Activated CD4-positive, alpha-beta T cell treated with anti-CD3 and anti-CD28 coated beads, Interleukin-2, amount 10 ng/mL, durations not matched to agents 7 days and 5 days (primary cell): ENCODE data around the gene GJD4. TPM values are rescaled to one million over a fixed set of nuclear protein-coding genes. Genes with fewer than 3 reads are reported as not detected.

Experiments
- CTCF ChIA-PET: fragments of 350-600 bp; sonication (Branson Sonifier 250); formaldehyde crosslinking; loops from one replicate; lab custom pipeline; 2021; ENCODE audit warnings: antibody characterized with exemption; lab: Charles Lee
- POLR2A ChIA-PET: fragments of 350-600 bp; sonication (Branson Sonifier 250); formaldehyde crosslinking; loops from one replicate; lab custom pipeline; 2021; ENCODE audit warnings: antibody characterized with exemption; lab: Charles Lee
- DNase-seq: peaks from one replicate; pipeline ENCODE4 v3.0.0-alpha.2; 2020
- H3K27ac Mint-ChIP-seq: one replicate; pipeline ENCODE4 v1.8.0; 2021; ENCODE audit warnings: mild to moderate bottlenecking, moderate library complexity, mixed read lengths
- H3K27me3 Mint-ChIP-seq: one replicate; pipeline ENCODE4 v1.8.0; 2021; ENCODE audit warnings: mixed read lengths
- H3K36me3 Mint-ChIP-seq: one replicate; pipeline ENCODE4 v1.8.0; 2021; ENCODE audit warnings: low read depth, mixed read lengths
- H3K4me1 Mint-ChIP-seq: one replicate; pipeline ENCODE4 v1.8.0; 2021; ENCODE audit warnings: mixed read lengths
- H3K4me3 Mint-ChIP-seq: one replicate; pipeline ENCODE4 v1.8.0; 2021; ENCODE audit warnings: mild to moderate bottlenecking, moderate library complexity, mixed read lengths
- H3K9me3 Mint-ChIP-seq: one replicate; pipeline ENCODE4 v1.8.0; 2021; ENCODE audit warnings: mixed read lengths
- total RNA-seq, 2 experiments: library from RNA; stranded (reverse); gene quantifications; one replicate each; pipeline ENCODE4 v1.2.3, GENCODE V29; 2021

Gene GJD4, protein sequence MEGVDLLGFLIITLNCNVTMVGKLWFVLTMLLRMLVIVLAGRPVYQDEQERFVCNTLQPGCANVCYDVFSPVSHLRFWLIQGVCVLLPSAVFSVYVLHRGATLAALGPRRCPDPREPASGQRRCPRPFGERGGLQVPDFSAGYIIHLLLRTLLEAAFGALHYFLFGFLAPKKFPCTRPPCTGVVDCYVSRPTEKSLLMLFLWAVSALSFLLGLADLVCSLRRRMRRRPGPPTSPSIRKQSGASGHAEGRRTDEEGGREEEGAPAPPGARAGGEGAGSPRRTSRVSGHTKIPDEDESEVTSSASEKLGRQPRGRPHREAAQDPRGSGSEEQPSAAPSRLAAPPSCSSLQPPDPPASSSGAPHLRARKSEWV
- total RNA-seq: not detected

DNA sequence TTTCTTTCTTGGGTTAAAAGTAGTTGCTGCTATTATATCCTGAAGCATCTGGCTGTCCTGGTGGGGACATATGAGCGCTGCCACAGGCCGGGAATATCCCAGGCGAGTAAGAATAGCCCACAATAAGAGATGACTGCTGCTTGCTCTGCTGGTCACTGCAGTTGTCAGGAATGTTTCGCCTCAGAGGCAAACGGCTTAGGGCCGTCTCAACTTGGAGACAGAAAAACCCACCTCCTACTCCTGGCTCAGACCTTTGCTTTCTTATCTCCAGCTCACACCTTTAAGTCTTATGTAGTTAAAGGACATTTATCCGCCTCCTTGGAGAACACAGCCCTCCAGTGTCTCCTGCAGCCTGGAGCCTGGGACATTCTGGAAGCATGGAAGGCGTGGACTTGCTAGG is at the start of gene GJD4:
Gene GJD4, plus strand, starts transcription at position 151 of the 400 bp plus-strand sequence. Its CDS starts 227 bp downstream, at position 378.
- Mint-ChIP-seq H3K4me1 (peaks cover 6% of the 10 kb centered on the region), H3K4me3 (no peak within 1 kb of the TSS), H3K27ac (no peak within 1 kb of the TSS), H3K36me3 (no peaks in the 10 kb centered on the region), H3K9me3 (peaks cover 2% of the 10 kb centered on the region), H3K27me3 (peaks cover 38% of the 10 kb centered on the region)
- ChIA-PET POLR2A (no interaction called here), CTCF (no interaction called here)
- no peak for DNase-seq

DNA sequence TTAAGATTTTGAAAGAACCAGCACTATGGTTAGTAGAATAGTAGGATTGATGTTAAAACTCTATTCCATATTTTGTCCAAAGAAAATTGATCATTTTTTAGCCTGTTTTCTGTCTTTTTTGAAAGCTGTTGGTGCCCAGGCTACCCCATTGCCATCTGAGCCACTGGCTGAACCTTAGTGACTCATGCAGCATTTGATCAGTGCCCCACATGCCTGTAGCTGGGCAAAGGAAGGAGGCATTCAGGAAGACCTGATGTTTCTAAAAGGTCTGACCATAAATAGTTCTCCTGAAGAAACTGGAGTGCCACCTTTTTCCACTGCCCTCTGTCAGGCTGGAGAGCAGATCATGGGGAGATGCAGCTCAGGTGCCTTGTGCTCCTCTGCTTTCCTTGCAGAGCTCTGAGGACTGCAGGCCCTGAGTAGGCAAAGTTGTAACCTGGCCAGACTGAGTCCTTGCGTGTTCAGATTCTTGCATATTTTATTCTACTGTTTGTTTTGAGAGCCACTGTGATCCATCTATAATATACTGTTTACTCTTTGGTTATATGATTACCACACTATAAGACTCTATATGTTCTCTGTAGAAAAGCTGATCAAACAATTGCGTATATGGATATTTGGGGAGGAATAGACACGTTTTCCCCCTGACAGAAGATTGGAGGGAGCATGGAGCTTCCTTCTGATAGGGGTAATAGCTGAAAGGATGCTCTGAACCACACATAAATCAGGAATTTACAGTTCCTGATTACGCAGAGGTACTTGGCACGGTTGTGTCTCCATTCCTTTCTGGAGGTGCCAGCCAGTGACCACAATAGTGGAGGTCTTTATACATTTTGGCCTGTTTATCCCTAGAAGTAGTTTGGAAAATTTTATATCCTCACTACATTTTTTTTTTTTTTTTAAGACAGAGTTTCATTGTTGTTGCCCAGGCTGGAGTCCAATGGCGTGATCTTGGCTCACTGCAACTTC is 48.9 kb upstream of the GJD4 start:
- H3K36me3 Mint-ChIP-seq: peaks cover 9% of the 10 kb centered on the region
- H3K27me3 Mint-ChIP-seq: no peaks in the 10 kb centered on the region
- no peak overlapping the region for H3K4me3 Mint-ChIP-seq
- no peak for DNase-seq
- no peak overlapping the region for H3K27ac Mint-ChIP-seq
- no peaks in the 10 kb centered on the region for H3K4me1 Mint-ChIP-seq
- H3K9me3 Mint-ChIP-seq: no peaks in the 10 kb centered on the region
- CTCF ChIA-PET: interaction anchor here (1.5 kb wide), 1 partner anchor 13 kb away, joined by 5 read pairs; no protein-coding TSS in a partner anchor
- POLR2A ChIA-PET: no interaction called here

DNA sequence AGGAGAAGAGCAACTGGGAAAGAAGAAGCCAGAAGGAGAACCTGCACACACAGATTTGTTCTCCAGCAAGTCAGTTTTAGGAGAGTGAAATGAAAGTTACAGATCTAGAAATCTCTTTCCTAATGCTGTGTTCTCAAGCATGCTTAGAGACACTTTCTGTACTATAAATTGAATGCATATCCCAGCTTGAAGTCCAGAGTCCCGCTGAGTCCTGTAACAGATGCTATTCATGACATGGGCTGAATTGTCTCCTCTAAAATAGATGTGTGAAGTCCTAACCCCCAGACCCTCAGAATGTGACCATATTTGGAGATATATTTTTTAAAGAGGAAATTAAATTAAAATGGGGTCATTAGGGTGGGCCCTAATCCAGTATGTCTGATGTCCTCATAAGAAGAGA is 46.9 kb upstream of the GJD4 start:
- Mint-ChIP-seq H3K27me3 (no peaks in the 10 kb centered on the region), H3K27ac (no peak overlapping the region), H3K4me1 (peaks cover 2% of the 10 kb centered on the region), H3K36me3 (peaks cover 13% of the 10 kb centered on the region), H3K4me3 (no peak overlapping the region), H3K9me3 (no peaks in the 10 kb centered on the region)
- POLR2A ChIA-PET: no interaction called here
- no peak for DNase-seq
- CTCF ChIA-PET: no interaction called here

DNA sequence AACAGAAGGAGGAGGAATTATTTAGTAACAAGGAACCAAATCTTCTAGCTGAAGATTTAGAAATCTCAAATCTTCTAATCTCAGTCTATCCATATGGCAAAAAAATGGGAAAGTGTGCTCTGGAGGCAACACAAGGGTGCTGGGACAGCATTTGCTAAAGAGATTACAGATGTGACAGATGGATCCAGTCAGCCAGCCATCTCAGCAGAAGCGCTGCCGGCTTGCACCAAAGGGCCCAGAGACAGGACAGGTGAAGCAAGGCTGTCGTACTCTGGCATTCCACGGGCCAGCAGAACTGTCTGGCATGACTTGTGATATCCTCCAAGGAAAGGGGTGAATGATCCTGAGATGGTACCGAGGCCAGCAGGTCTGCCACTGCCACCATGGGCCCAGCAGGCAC is 45.7 kb upstream of the GJD4 start:
- no peaks in the 10 kb centered on the region for H3K27me3 Mint-ChIP-seq
- peaks cover 6% of the 10 kb centered on the region for H3K4me1 Mint-ChIP-seq
- peaks cover 15% of the 10 kb centered on the region for H3K36me3 Mint-ChIP-seq
- no peaks in the 10 kb centered on the region for H3K9me3 Mint-ChIP-seq
- CTCF ChIA-PET: no interaction called here
- DNase-seq: no peak
- POLR2A ChIA-PET: no interaction called here
- H3K4me3 Mint-ChIP-seq: no peak overlapping the region
- H3K27ac Mint-ChIP-seq: no peak overlapping the region

DNA sequence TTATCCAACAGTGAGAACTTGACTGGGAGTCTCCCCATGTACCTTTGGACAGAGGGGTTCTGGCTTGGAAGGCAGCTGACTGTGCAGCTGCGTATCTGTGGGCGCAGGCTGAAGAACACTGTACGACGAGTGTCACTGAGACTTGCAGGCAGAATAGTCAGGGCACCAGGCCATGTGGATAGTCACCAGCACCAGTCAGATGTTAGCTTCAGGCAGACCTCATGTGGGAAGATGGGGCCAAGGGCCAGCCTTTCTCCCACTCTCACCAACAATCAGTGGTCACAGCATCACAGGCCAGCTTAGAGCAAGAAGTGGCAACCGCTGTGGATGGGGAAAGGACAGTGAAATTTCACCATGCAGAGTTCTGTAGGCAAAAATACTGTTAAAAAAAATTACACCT is 43.4 kb upstream of the GJD4 start:
- Mint-ChIP-seq H3K27ac (peak overlapping the region; percentile 41), H3K4me1 (peaks cover 11% of the 10 kb centered on the region), H3K4me3 (no peak overlapping the region), H3K9me3 (no peaks in the 10 kb centered on the region), H3K36me3 (peaks cover 13% of the 10 kb centered on the region), H3K27me3 (no peaks in the 10 kb centered on the region)
- DNase-seq: no peak
- POLR2A ChIA-PET: no interaction called here
- CTCF ChIA-PET: interaction anchor here (0.6 to 1.2 kb wide), 2 partner anchors 8 to 321 kb away, joined by 3 read pairs; no protein-coding TSS in a partner anchor

DNA sequence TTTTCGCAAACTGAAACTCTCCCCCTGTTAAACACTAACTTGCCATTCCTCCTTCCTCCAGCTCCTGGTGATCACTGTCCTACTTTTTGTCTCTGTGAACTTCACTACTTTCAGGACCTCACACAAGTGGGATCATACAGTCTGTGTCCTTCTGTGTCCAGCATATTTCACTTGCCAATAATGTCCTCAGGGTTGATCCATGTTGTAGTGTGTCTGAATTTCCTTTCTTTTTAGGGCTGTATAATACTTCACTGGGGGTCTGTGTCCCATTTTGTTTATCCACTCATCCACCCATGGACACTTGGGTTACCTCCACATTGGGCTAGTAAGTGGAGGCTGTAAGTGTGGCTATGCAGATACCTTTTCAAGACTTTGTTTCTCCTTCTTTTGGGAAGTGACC is 42.7 kb upstream of the GJD4 start:
- Mint-ChIP-seq H3K27ac (no peak overlapping the region), H3K36me3 (peaks cover 11% of the 10 kb centered on the region), H3K4me3 (no peak overlapping the region), H3K9me3 (no peaks in the 10 kb centered on the region), H3K27me3 (no peaks in the 10 kb centered on the region), H3K4me1 (peaks cover 11% of the 10 kb centered on the region)
- POLR2A ChIA-PET: no interaction called here
- DNase-seq: no peak
- CTCF ChIA-PET: interaction anchor here (1.1 to 1.4 kb wide), 5 partner anchors 9 to 436 kb away, joined by 3 to 7 read pairs (median 3); partner anchors contain the start of gene CREM

DNA sequence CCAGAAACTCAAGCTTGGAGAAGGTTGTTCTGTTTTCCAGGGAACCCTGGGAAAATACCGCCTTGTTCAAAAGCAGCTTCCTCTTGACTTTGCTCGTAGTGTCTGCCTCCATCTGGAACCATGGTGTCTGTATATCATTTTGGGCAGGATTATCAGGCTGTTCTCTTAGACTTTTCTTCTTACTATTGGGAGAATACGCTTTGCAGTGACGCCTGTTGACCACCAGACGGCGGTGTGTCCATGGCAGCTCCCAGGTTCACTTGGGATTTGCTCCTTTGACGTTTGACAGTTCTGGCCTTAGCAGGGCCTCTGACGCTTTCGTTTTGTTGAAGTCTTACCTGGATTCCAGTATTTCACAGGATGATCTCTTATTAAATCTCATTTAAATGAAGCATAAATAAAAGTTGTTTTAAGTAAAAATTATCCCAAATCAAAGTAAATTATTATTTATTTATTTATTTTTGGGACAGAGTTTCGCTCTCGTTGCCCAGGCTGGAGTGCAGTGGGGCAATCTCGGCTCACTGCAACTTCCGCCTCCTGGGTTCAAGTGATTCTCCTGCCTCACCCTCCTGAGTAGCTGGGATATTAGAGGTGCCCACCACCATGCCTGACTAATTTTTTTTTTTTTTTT is 41.8 kb upstream of the GJD4 start:
- ChIA-PET CTCF (interaction anchor here (0.8 to 2.0 kb wide), 8 partner anchors 10 to 437 kb away, joined by 3 to 8 read pairs (median 5); partner anchors contain the start of gene CREM), POLR2A (no interaction called here)
- H3K9me3 Mint-ChIP-seq: no peaks in the 10 kb centered on the region
- H3K4me1 Mint-ChIP-seq: peaks cover 11% of the 10 kb centered on the region
- no peaks in the 10 kb centered on the region for H3K27me3 Mint-ChIP-seq
- peak; percentile 50 for DNase-seq
- H3K36me3 Mint-ChIP-seq: peaks cover 11% of the 10 kb centered on the region
- H3K4me3 Mint-ChIP-seq: no peak overlapping the region
- no peak overlapping the region for H3K27ac Mint-ChIP-seq

DNA sequence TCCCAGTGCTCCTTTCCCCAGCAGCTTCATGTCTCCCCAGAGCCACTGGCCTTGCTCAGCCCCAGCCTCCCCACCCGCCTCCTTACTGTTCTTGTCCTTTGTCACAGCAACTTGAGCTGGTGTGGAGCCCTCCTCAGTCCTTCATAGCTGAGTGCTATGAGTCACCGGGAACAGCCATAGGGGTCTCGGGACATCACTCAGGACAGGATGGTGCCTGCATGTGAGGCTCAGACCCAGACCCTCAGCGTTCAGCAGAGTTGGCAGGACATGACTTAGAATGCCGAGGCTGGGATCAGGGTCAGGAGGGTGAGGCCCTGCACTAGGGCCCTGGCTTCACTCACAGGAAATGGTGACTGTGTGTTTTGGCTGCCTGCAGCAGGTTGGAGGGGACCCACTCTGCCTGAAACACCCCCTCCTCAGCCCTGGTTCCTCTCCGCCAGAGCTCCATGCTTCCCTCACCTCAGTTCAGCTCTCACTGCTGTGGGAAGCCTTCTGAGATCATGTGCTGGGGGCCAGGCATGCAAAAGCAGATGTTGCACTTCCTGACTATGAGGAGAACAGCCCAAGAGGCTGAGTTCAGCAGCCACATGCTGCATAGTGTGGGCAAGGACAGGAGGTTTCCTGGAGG is 40.7 kb upstream of the GJD4 start:
- no peak overlapping the region for H3K4me3 Mint-ChIP-seq
- DNase-seq: no peak
- POLR2A ChIA-PET: interaction anchor here (0.5 kb wide), 1 partner anchor 7 kb away, joined by 9 read pairs; no protein-coding TSS in a partner anchor
- CTCF ChIA-PET: interaction anchor here (1.2 to 2.0 kb wide), 3 partner anchors 9 to 244 kb away, joined by 3 to 8 read pairs (median 5); no protein-coding TSS in a partner anchor
- H3K4me1 Mint-ChIP-seq: peaks cover 11% of the 10 kb centered on the region
- peaks cover 15% of the 10 kb centered on the region for H3K36me3 Mint-ChIP-seq
- H3K27ac Mint-ChIP-seq: peak overlapping the region; percentile 57
- no peaks in the 10 kb centered on the region for H3K27me3 Mint-ChIP-seq
- no peaks in the 10 kb centered on the region for H3K9me3 Mint-ChIP-seq

DNA sequence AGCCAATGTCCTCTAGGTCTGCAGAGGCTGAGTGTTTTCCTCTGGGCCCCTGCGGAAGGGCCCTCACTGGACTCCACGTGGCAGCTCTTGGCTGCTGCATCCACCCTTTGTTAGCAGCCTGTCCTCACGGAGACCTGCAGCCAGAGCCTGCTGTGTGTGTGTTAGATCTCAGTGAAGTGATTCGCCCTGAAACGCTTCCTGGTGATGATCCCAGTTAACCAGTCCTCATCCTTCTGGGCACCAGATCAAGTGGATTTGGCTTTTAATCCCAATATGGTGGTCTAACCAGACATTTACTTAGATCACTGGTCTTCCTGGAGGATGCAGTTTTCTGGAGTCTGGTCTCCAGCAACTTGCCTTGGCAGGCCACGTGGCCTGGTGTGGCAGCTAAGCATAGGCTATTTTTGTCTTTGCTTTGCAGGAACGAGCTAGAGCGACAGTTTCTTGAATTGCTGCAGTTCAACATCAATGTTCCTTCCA is 39.5 kb upstream of the GJD4 start:
- no peak overlapping the region for H3K4me3 Mint-ChIP-seq
- H3K9me3 Mint-ChIP-seq: no peaks in the 10 kb centered on the region
- peaks cover 11% of the 10 kb centered on the region for H3K4me1 Mint-ChIP-seq
- DNase-seq: no peak
- H3K36me3 Mint-ChIP-seq: peaks cover 18% of the 10 kb centered on the region
- ChIA-PET CTCF (interaction anchor here (0.7 kb wide), 1 partner anchor 92 kb away, joined by 3 read pairs; no protein-coding TSS in a partner anchor), POLR2A (no interaction called here)
- no peaks in the 10 kb centered on the region for H3K27me3 Mint-ChIP-seq
- H3K27ac Mint-ChIP-seq: peak overlapping the region; percentile 50

DNA sequence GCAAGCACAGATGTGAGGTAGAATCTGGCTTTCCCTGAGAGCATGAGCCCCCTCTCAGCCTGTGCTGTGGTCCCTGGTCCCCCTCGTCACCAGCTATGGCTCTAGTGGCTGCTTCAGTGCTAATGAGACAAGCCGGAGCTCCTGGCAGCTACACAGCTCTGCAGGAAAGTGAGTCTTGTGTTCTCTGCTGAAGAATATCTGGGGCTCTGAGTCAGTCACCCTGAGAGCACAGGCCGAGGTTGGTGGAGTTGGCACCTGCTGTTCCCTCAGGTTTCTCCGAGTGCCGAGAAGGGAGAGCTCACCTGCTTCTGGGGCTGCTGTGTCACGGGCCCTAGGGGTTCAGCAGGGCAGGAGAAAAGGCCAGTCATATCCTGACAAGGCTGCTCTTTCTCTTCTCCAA is 37.2 kb upstream of the GJD4 start:
- peak overlapping the region; percentile 9 for H3K27ac Mint-ChIP-seq

DNA sequence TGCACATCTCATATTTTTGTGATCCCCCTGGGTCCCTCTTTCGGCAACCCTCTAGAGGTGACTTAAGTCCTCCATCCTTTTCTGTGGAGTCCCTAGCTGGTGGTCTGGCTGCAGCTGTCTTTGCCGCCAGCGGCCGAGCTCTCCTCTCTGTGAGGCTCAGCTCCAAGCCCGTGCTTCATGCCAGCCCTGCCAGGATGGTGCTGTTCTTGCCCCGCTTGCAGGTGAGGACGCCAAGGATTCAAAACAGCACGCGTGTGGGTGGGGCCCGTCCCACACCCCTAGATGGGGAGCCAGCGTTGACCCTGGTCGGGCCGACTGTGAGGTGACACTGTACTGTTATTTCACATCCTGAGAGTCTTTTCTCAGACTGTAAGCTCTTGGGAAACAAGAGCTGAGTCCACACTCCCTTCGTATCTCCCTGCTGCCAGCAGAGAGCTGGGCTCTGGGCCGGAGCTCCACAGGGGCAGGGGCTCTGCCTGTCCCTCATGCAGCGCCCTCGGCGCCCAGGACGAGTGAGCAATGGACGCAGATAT is 36.6 kb upstream of the GJD4 start:
- H3K4me3 Mint-ChIP-seq: no peak overlapping the region
- H3K9me3 Mint-ChIP-seq: no peaks in the 10 kb centered on the region
- peaks cover 8% of the 10 kb centered on the region for H3K4me1 Mint-ChIP-seq
- CTCF ChIA-PET: interaction anchor here (1.4 kb wide), 2 partner anchors 11 to 13 kb away, joined by 3 to 5 read pairs; no protein-coding TSS in a partner anchor
- POLR2A ChIA-PET: no interaction called here
- no peak overlapping the region for H3K27ac Mint-ChIP-seq
- no peak for DNase-seq
- H3K36me3 Mint-ChIP-seq: peaks cover 20% of the 10 kb centered on the region
- H3K27me3 Mint-ChIP-seq: no peaks in the 10 kb centered on the region

More for the DNA sequence above, 37.2 kb upstream of the GJD4 start:
- Mint-ChIP-seq H3K4me3 (no peak overlapping the region), H3K27me3 (no peaks in the 10 kb centered on the region), H3K9me3 (no peaks in the 10 kb centered on the region), H3K36me3 (peaks cover 23% of the 10 kb centered on the region), H3K4me1 (peaks cover 11% of the 10 kb centered on the region)
- DNase-seq: no peak
- CTCF ChIA-PET: interaction anchor here (1.4 kb wide), 1 partner anchor 11 kb away, joined by 3 read pairs; no protein-coding TSS in a partner anchor
- POLR2A ChIA-PET: no interaction called here
